Embryonic facial prominence (tissue), 1 donor: Measurements from ENCODE around the gene KHK.

Experiments
- DNase-seq: peaks from one replicate; pipeline ENCODE4 v3.0.0-alpha.2; 2016; ENCODE audit errors: extremely low spot score

The KHK gene

DNA sequence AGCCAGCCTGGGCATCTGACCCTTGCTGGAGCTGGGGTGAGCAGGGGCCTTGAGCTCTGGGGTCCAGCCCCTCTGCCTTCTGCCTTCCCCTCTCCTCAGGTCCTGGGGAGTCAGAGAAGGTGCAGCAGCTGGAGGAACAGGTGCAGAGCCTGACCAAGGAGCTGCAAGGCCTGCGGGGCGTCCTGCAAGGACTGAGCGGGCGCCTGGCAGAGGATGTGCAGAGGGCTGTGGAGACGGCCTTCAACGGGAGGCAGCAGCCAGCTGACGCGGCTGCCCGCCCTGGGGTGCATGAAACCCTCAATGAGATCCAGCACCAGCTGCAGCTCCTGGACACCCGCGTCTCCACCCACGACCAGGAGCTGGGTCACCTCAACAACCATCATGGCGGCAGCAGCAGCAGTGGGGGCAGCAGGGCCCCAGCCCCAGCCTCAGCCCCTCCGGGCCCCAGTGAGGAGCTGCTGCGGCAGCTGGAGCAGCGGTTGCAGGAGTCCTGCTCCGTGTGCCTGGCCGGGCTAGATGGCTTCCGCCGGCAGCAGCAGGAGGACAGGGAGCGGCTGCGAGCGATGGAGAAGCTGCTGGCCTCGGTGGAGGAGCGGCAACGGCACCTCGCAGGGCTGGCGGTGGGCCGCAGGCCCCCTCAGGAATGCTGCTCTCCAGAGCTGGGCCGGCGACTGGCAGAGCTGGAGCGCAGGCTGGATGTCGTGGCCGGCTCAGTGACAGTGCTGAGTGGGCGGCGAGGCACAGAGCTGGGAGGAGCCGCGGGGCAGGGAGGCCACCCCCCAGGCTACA, 4.4 kb upstream of the KHK start:
- no peak for DNase-seq

DNA sequence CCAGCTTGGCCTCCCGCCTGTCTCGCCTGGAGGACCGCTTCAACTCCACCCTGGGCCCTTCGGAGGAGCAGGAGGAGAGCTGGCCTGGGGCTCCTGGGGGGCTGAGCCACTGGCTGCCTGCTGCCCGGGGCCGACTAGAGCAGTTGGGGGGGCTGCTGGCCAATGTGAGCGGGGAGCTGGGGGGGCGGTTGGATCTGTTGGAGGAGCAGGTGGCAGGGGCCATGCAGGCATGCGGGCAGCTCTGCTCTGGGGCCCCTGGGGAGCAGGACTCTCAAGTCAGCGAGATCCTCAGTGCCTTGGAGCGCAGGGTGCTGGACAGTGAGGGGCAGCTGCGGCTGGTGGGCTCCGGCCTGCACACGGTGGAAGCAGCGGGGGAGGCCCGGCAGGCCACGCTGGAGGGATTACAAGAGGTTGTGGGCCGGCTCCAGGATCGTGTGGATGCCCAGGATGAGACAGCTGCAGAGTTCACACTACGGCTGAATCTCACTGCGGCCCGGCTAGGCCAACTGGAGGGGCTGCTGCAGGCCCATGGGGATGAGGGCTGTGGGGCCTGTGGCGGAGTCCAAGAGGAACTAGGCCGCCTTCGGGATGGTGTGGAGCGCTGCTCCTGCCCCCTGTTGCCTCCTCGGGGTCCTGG, 3.7 kb upstream of the KHK start:
- DNase-seq, result no peak

DNA sequence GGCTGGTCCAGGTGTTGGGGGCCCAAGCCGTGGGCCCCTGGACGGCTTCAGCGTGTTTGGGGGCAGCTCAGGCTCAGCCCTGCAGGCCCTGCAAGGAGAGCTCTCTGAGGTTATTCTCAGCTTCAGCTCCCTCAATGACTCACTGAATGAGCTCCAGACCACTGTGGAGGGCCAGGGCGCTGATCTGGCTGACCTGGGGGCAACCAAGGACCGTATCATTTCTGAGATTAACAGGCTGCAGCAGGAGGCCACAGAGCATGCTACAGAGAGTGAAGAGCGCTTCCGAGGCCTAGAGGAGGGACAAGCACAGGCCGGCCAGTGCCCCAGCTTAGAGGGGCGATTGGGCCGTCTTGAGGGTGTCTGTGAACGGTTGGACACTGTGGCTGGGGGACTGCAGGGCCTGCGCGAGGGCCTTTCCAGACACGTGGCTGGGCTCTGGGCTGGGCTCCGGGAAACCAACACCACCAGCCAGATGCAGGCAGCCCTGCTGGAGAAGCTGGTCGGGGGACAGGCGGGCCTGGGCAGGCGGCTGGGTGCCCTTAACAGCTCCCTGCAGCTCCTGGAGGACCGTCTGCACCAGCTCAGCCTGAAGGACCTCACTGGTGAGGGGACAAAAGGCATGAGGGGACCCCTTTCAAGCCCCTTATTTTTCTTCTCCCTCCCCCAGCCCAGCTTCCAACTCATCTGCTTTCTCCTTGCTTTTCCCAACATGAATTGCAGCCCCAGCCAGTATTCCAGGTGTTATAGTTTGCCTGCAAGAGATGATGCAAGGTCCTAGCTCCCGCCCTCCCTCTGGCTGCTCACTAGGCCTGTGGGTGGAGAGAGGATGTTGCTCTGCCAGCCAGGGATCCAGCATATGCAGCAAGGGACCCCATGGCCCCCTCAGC, 2.9 kb upstream of the KHK start:
- DNase-seq, result no peak

DNA sequence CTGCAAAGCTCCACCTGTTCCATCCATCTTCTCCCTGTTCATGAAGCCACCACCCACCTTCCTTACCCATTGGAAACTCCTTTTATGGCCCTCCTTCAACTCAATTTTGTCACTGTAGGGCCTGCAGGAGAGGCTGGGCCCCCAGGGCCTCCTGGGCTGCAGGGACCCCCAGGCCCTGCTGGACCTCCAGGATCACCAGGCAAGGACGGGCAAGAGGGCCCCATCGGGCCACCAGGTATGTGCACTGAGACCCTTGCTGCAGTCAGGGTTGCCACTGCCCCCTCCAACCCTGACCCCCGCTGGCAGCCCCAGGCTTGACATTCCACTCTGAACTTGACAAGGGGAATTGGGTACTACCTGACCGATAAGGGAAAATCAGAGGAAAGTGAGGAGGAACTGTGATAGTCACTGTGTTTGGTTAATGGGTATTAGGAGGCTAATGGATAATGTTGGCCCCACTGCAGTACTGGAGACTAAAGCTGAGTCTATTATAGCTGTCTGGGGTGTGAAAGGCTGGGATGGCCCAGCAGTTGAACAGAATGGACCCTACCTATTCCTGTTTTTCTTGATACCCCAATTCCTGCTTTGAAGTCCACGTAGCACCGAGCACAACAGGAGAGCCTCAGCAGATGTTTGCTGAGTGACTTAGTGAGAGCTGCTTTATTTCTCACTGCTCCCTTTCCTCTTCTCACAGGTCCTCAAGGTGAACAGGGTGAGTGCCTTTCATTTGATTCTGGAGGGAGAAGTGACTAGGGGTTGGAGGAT, 2.1 kb upstream of the KHK start:
- no peak for DNase-seq

DNA sequence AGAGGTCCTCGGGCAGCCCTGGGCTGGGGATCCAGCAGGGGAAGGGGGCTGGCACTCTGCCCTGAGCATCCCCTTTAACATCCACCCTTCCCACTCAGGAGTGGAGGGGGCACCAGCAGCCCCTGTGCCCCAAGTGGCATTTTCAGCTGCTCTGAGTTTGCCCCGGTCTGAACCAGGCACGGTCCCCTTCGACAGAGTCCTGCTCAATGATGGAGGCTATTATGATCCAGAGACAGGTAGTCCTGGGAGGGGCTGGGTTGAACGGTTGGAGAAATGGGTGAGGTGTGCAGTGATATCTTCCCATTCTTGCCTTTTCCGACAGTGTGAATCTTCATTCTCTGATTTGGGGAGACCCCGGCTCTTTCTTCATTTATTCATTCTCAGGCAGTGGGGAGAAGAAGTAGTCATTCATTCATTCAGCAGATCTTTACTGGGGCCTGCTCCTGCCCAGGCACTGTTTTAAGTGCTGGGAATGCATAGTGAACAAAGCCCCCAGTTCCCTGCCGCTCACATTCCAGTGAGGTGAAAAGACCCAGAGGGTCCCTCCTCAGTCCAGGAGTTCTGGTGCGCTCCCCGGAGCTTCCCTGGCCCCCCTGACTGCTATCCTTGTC, 1.4 kb upstream of the KHK start:
- no peak for DNase-seq

DNA sequence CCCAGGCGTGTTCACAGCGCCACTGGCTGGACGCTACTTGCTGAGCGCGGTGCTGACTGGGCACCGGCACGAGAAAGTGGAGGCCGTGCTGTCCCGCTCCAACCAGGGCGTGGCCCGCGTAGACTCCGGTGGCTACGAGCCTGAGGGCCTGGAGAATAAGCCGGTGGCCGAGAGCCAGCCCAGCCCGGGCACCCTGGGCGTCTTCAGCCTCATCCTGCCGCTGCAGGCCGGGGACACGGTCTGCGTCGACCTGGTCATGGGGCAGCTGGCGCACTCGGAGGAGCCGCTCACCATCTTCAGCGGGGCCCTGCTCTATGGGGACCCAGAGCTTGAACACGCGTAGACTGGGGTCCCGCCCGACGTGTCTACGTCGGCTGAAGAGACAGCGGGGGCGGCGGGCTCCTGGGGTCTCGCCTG, 891 bp upstream of the KHK start:
- DNase-seq, result no peak

DNA sequence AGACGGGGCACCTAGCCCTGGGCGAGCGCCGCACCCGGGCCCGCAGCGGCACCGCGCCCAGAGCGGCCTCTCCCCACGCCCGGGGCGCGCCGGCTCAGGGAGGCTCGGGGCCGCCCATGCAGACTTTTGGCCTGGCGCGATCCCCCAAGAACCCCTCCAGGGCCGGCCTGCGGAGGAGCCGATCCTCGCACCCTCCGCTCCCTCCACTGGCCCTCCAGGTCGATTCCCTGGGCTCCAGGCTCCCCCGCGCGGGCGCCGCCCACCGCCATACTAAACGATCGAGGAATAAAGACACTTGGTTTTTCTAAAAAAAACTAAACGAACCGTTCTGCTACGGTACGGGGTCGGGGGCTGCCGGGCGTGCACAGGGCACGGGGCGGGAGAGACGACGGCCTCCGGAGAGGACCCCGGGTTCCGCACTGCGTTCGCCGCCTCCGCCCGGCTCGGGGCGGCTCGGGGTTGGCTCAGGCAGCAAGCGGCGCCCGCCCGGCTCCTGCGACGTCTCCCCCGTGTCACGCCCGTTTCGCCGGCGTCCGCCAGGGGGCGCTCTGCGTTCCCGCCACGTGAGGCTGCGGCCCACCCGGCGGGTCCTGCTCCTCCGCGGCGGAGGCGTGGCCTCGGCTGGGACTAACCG, 365 bp upstream of the KHK start:
- DNase-seq, result peak; percentile 77

DNA sequence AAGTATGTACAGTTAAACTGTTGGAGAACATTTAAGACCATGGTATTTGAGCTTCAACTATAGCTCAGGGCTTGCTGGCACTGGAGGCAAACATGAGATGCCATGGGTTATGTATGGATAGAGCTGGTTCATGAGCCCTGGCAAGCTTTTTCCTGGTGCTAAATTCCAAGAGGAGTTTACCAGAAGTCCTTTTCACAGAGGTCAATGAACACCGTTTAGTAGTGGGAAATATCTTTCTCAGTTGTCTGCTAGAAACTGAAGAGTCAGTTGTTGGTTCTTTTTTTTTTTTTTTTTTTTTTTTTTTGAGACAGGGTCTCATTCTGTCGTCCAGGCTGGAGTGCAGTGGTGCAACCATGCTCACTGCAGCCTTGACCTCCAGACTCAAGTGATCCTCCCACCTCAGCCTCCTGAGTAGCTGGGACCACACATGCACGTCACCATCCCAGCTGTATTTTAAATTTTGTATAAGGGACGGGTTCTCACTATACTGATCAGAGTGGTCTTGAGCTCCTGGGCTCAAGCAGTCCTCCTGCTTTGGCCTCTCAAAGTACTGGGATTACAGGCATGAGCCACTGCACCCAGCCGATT, 1.3 kb downstream of the KHK start:
- no peak for DNase-seq

DNA sequence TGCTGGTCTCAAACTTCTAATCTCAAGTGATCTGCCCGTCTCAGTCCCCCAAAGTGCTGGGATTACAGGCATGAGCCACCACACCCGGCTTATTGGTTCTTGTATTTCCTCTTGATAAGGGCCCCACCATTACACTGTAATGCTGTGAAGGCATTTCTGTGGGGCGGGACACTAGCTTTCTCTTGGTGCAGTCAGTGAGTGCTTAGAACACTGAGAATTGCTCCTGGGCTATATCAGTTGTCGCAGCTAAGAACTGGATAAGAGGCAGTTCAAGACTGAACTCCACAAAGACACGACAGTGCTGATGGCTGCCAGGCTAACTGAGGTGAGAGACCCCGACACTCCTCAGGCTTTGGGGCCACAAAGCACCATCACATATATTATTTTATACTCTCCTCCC, 2.1 kb downstream of the KHK start:
- DNase-seq, result no peak

DNA sequence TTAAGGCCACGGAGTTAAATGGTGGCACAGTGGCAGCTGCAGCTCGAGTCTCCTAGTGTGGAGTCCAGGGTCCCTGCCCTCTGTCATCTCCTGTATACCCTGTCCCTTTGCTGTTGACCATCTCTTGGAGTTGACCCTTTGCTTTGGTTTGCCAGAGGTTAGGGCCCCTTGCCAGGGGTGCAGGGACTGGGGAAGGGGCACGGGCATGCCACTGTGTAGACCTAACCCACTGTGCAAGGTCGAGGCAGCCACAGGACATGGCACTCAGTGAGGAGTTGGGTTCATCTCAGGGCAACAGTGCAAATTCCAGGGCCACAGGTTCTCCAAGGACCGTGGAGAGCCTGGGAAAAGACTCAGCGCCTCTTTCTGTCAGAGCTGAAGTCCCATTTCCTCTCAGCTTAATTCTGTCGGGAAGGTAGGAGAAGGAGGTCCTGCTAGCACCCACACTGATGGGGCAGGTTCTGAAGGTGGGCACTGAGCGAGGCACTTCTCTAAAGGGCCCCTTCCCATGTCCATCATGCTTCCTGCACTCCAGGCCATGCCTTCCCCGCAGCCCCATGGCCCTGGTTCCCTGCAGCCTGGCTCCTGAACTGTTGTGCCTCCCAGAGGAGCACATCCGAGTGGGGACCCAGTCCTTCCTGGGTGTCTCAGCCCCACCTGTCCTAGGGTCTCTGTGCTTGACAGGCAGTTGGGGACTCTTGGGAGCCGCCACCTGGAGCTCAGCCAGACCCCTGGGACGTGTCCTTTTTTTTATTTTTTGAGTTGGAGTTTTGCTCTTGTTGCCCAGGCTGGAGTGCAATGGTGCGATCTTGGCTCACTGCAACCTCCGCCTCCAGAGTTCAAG, 2.8 kb downstream of the KHK start:
- DNase-seq, result no peak

DNA sequence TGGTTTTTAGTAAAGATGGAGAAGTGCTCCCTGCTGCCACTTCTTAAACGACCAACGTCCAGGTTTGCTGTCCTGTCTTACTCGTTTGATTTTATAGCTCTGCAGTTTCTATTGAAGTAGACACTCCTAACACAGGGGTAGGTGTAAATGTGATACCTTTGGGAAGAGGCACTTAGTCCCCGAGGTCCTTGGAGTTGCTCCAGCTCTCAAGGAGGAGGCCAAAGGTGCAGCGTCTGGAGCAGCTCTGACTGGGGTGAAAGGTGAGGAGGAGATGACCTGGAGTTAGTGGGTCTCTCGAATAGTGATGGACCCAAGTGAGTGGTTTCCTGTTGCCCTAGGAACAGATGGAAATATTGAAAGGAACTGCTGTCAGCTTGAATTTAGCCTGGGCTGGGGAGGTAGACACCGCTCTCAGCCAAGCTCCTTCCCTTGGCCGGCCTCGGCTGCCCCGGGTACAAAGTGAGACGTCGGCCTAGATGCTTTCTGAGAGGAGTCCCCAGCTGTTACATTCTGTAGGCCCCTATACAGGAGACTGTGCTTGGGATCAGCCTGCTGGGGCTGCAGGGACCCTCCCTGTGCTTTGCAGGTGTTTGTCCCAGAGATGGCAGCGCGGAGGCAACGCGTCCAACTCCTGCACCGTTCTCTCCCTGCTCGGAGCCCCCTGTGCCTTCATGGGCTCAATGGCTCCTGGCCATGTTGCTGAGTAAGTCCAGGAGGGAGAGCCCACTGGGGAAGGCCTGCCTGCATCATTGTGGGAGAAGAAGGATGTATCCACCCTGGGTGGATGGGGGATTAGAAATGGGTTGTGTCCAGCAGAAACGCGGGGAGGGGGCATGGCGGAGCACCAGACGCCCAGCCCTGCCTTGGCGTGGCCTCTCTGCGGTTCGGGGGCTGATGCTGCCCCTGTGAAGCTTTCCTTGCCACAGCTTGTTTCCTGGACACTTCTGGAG, 5.4 kb downstream of the KHK start:
- DNase-seq, result no peak

DNA sequence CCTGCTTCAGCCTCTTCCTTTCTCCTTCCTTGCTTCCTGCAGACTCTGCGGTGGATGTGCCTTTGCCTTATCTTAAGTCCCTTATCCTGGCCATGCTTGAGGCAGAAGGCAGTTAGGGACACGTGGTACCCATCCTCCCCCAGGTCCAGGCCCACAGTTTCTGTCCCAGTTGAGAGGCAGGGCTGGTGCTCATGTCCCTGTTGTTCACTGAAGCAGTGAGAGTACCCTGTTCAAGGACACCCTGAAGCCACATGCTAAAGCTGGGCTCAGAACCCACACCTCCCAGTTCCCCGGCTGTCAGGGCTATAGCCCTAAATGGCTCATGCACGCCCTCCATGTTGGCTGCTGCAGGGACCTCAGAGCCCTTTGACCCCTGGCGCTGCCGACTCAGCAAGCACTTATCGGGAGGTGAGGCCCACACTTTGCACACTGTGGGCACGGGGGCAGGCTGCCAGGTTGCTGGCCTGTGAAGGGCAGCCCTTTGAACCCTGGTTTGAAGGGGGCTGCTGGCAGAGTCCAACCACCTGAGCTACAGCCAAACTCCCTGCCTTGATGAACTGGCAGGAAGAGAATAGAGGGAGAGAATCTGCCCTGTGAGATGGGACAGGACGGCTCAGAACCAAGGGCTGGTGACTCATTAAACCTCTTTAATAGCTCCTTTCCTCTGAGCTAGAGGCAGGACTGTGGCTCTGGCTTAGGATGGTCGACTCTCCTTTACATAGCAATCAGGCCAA, 6.3 kb downstream of the KHK start:
- no peak for DNase-seq

DNA sequence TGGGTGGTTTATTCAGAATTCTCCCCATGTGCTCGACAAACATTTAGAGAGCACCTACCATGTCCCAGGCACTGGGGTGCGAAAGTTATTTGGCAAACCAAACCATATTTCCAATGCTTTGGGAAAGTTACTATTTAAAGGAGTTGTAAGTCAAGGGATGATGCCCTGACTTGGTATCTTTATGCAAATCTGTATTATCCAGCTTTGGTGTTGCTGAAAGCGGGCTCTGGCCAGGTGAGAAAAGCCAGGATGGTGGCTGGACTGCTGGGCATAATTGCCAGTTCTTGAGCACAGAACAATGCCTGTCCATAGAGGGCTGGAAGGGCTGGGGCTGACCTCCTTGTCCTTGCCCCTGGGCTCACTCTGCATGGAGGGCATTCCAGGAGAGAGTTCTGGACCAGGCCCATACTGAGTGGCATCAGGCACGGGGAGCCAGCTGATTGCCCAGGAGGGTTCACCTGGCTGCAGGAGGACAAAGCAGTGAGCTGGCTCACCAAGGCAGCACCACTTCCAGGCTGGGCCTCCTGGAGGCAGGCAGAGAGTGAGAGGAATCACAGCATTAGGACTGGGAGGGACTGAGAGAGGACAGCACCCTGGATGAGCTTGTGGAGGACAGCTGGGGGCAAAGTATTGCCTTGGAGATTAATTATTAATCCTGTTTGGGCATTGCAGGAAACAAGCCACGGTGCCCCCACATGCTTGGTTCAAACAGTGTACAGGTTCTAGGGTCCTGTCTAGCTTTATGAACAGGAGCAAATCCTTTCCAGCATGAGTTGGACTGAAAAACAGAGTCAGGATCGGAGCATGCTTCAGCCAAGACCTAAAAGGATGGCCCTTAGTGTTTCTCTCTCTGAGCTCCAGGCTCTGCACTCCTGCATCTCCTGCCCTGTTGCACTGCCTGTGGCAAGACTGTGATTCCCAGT, 7.1 kb downstream of the KHK start:
- DNase-seq, result no peak

DNA sequence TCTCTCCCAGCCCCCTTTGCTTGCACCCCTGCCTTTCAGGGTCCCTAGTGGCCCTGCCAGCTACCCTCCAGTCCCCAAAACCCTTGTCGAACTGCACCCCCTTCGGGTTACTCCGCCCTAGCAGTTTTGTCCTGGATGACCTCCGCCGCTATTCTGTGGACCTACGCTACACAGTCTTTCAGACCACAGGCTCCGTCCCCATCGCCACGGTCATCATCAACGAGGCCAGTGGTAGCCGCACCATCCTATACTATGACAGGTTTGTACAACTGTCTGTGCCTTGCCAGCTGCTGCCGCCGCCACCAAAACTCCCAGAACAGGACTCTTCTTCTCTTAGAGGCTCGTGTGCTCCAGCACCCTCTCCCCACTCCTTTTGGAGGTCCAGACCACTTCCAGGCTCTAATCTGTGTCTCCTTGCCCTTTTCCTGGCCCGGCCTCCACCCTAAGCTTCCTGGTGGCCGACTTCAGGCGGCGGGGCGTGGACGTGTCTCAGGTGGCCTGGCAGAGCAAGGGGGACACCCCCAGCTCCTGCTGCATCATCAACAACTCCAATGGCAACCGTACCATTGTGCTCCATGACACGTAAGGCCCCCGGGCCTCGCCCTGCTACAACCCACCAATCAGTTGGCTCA, 7.9 kb downstream of the KHK start:
- no peak for DNase-seq

DNA sequence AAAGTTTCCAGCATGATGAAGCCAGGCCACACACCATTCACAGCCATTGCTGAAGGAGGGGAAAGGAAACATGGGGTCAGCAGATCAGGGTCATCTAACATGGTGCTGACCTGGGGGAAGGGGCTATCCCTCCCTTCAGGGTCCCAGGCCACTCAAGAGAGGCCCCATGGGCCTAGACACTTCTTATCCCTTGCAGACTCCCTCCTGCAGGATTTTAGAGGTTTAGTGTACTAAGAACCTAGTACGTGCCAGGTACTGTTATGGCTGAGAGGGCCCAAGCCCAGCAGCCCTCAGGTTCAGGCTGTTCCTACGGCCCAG, 8.8 kb downstream of the KHK start:
- DNase-seq, result no peak
